CD4-positive, alpha-beta T cell (primary cell): ENCODE results near the gene GLB1L. TPM values are rescaled to one million over a fixed set of nuclear protein-coding genes. Genes with fewer than 3 reads are reported as not detected.

Experiments
- ATAC-seq: fragments of 200-7000 bp; cut with Tn5 transposase; one replicate; pipeline ENCODE4 v1.10.0; 2022; ENCODE audit warnings: mild to moderate bottlenecking; ENCODE audit not compliant: poor library complexity
- CTCF ChIA-PET: fragments of 350-600 bp; sonication (Branson Sonifier 250); formaldehyde crosslinking; loops from one replicate; lab custom pipeline; 2021; ENCODE audit warnings: antibody characterized with exemption, inconsistent platforms; lab: Charles Lee
- POLR2A ChIA-PET: fragments of 350-600 bp; sonication (Branson Sonifier 250); formaldehyde crosslinking; loops from one replicate; lab custom pipeline; 2021; ENCODE audit warnings: antibody characterized with exemption, inconsistent platforms; lab: Charles Lee
- DNase-seq, 14 experiments: peaks; one replicate each; pipeline ENCODE4 v3.0.0-alpha.2; 2013 to 2020; ENCODE audit warnings: mixed read lengths in 2 of 14
- H3K27ac ChIP-seq, 2 donors: one replicate each; pipeline versions ENCODE4 v1.5.1 to v1.7.0; 2013; ENCODE audit warnings: low read length in 2 of 2, low read depth in 1 of 2, mild to moderate bottlenecking in 1 of 2
- H3K27me3 ChIP-seq, 2 experiments: 1 replicate in 1 of 2; 2 replicates in 1 of 2; pipeline versions ENCODE4 v1.6.1 to v1.7.0; 2013; ENCODE audit warnings: low read length in 2 of 2, control low read depth in 1 of 2, mild to moderate bottlenecking in 1 of 2, moderate library complexity in 1 of 2; ENCODE audit not compliant: insufficient read depth in 2 of 2, control insufficient read depth in 1 of 2
- H3K36me3 ChIP-seq: one replicate; pipeline ENCODE4 v1.6.1; 2013; ENCODE audit warnings: low read length, control low read depth; ENCODE audit not compliant: insufficient read depth
- H3K4me1 ChIP-seq: one replicate; pipeline ENCODE4 v1.6.1; 2013; ENCODE audit warnings: low read length, control low read depth; ENCODE audit not compliant: insufficient read depth
- H3K4me3 ChIP-seq: one replicate; pipeline ENCODE4 v1.5.1; 2013; ENCODE audit warnings: mild to moderate bottlenecking, low read length, moderate library complexity
- H3K9me3 ChIP-seq, 2 experiments: 1 replicate in 1 of 2; 2 replicates in 1 of 2; pipeline versions ENCODE4 v1.6.1 to v1.7.0; 2013; ENCODE audit warnings: low read length in 2 of 2, mild to moderate bottlenecking in 2 of 2, control low read depth in 1 of 2, moderate library complexity in 1 of 2; ENCODE audit not compliant: control insufficient read depth in 1 of 2, insufficient read depth in 1 of 2
- H3K27ac Mint-ChIP-seq: one replicate; pipeline ENCODE4 v1.8.0; 2020; ENCODE audit warnings: mixed read lengths
- H3K27me3 Mint-ChIP-seq: one replicate; pipeline ENCODE4 v1.8.0; 2021; ENCODE audit warnings: mixed read lengths
- H3K36me3 Mint-ChIP-seq: one replicate; pipeline ENCODE4 v1.8.0; 2021; ENCODE audit warnings: low read depth, mixed read lengths
- H3K4me1 Mint-ChIP-seq: one replicate; pipeline ENCODE4 v1.8.0; 2021; ENCODE audit warnings: low read depth, mixed read lengths
- H3K4me3 Mint-ChIP-seq: one replicate; pipeline ENCODE4 v1.8.0; 2020; ENCODE audit warnings: mild to moderate bottlenecking, mixed read lengths
- H3K9me3 Mint-ChIP-seq: one replicate; pipeline ENCODE4 v1.8.0; 2020; ENCODE audit warnings: mixed read lengths
- intact Hi-C, 2 experiments: fragments of 100-400 bp; cut with DNase I in 1 of 2; cut with micrococcal nuclease in 1 of 2; formaldehyde crosslinking; loops; one replicate each; pipeline versions ENCODE4 v1.15.1 to v1.9.0; 2023 to 2025; cut with DNase I, micrococcal nuclease
- total RNA-seq, 174 experiments: library from RNA in 2 of 174; stranded (reverse) in 2 of 174; gene quantifications; one replicate each; pipeline ENCODE4 v1.2.3 and lab custom pipeline; 2021 to 2026
- TF ChIP-seq, protein P1 (sequence below): fragments of 200-600 bp; IDR thresholded peaks from one replicate; pipeline ENCODE4 v1.8.0; 2022; ENCODE audit warnings: antibody characterized with exemption, mild to moderate bottlenecking

The GLB1L gene
- total RNA-seq, 2 experiments from 2014 or later = 2.4 to 3.0 TPM

DNA sequence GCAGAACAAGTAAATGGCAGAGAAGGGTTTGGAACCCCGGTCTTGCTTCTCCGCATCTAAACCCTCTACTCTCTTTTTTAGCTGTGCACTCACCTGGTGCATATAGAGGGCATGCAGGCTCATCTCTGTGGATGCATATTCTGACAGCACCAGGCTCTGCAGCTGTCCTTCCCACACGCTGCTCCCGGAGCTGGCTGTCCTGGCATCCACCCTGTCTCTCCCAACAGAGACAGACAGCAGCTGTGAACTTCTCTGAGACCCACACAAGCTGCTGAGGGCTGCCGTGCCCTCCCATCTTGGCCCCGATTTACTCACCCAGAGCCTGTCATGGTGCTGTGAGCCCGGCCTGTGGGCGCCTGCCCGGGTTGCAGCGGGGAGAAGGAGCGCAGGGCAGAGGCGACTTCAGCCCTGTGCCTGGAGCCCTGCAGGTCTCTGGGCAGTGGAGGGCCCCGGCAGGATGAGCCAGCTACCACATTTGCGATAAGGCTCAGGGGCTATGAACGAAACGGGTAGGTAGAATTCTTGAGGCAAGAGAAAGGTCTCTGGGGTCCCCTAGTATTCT, 23.2 kb downstream of the GLB1L start:
- no peak for ATAC-seq
- Mint-ChIP-seq H3K4me1 (peaks cover 37% of the 10 kb centered on the region), H3K27ac (no peak overlapping the region), H3K36me3 (peaks cover 81% of the 10 kb centered on the region), H3K9me3 (no peaks in the 10 kb centered on the region), H3K4me3 (no peak overlapping the region), H3K27me3 (no peaks in the 10 kb centered on the region)
- Histone ChIP-seq H3K27ac (no peak overlapping the region), H3K36me3 (peaks cover 68% of the 10 kb centered on the region), H3K9me3 (no peaks in the 10 kb centered on the region), H3K4me3 (no peak overlapping the region), H3K27me3 (no peaks in the 10 kb centered on the region), H3K4me1 (peaks cover 26% of the 10 kb centered on the region)
- intact Hi-C loops = no loop called here
- CTCF ChIA-PET = no interaction called here
- POLR2A ChIA-PET = interaction anchor here (1.4 to 6.7 kb wide), 3 partner anchors 7 to 45 kb away, joined by 3 to 63 read pairs (median 49); partner anchors contain the start of genes ANKZF1, ATG9A, CNPPD1 and TUBA4A
- TF ChIP-seq, protein P1, sequence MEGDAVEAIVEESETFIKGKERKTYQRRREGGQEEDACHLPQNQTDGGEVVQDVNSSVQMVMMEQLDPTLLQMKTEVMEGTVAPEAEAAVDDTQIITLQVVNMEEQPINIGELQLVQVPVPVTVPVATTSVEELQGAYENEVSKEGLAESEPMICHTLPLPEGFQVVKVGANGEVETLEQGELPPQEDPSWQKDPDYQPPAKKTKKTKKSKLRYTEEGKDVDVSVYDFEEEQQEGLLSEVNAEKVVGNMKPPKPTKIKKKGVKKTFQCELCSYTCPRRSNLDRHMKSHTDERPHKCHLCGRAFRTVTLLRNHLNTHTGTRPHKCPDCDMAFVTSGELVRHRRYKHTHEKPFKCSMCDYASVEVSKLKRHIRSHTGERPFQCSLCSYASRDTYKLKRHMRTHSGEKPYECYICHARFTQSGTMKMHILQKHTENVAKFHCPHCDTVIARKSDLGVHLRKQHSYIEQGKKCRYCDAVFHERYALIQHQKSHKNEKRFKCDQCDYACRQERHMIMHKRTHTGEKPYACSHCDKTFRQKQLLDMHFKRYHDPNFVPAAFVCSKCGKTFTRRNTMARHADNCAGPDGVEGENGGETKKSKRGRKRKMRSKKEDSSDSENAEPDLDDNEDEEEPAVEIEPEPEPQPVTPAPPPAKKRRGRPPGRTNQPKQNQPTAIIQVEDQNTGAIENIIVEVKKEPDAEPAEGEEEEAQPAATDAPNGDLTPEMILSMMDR = no peak
- no peak for DNase-seq

DNA sequence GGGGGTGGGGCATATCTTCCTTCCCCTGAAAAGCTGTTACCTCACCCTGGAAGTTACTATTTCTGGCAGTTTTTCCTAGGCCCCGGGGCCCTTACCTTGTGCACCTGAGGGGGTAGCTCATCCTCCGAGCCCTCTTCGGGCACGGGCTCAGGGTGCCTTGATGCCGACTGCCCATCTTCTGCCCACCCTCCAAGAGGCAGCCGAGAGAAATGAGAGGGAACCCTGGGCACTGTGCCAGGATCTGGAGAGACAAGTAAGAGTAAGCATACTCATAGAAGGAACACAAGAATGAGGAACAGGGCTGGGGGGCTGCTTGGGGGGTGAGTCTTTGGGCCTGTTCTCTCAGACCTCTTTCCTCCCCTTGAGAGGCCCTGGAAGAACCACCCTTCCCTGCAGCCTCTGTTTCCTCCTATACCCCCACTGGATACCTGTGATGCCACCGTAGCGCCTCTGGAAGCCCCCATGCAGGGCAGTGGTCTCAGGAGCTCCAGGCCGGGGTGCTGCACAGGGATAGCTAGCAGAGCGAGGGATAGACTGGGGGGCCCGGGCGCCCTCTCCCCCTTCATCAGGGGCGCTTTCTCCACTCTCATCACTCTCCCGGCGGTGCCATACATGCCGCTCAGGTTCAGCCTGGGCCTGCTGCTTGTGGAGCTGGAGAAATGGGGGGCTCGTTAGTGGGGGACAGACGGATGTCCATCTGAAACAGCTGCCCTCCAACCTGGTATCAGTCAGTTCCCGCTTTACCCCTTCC, 24.4 kb downstream of the GLB1L start:
- Mint-ChIP-seq H3K4me3 (no peak overlapping the region), H3K27ac (peak overlapping the region; percentile 49), H3K27me3 (no peaks in the 10 kb centered on the region), H3K36me3 (peaks cover 73% of the 10 kb centered on the region), H3K4me1 (peaks cover 31% of the 10 kb centered on the region), H3K9me3 (no peaks in the 10 kb centered on the region)
- Histone ChIP-seq H3K4me3 (no peak overlapping the region), H3K4me1 (peaks cover 26% of the 10 kb centered on the region), H3K27ac (no peak overlapping the region), H3K27me3 (no peaks in the 10 kb centered on the region), H3K9me3 (no peaks in the 10 kb centered on the region), H3K36me3 (peaks cover 61% of the 10 kb centered on the region)
- POLR2A ChIA-PET = interaction anchor here (0.5 to 6.7 kb wide), 4 partner anchors 9 to 813 kb away, joined by 3 to 63 read pairs (median 26); partner anchors contain the start of genes ANKZF1, ATG9A, TUBA4A and TUBA4B
- ATAC-seq = no peak
- TF ChIP-seq, protein P1 = no peak
- CTCF ChIA-PET = no interaction called here
- DNase-seq = no peak
- intact Hi-C loops = no loop called here

DNA sequence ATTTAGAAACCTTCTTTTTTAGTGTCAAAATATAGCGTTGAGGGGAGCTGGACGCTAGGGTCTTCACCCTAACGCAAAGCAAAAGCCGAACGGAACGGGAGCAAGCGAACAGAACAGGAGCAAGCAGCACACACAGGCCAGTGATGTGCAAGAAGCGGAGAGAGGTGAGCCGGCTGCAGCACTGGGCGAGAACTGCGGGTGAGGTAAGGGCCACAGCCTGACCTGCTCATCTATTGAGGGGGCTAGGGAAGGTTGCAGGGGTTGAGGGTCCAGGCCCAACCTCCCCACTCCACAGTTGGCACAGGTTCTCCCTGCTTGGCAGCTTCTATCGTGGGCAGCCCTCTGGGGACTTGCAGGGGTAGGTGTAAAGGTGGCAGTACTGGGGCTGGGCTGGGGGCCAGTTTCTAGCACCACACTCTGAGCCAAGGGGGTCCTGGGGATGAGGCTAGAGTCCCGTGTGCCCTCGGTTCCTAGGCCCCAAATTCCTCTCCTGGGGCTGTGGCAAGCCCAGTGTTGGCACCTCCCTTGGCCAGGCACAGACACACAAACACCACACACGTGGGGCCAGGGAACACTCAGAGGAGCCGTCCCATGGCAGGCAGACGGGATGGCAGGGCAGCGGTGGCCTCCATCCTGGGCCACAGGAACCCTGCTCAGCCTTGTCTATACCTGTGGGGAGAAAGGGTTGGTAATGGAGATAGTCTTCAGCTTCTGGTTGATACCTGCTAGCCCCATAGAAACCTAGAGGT, 25.3 kb downstream of the GLB1L start:
- no peak overlapping the region for H3K27ac ChIP-seq
- no peaks in the 10 kb centered on the region for H3K27me3 ChIP-seq
- intact Hi-C loops = loop anchor here (1.0 to 5.0 kb wide), 3 partner anchors 8 to 32 kb away; partner anchors contain the start of genes TUBA4A (in 2 of the 2), TUBA4B (in 2 of the 2), ANKZF1 (in 1 of the 2) and ATG9A (in 1 of the 2)
- ATAC-seq (no peak), DNase-seq (no peak)
- H3K4me1 Mint-ChIP-seq = peaks cover 25% of the 10 kb centered on the region
- H3K36me3 Mint-ChIP-seq = peaks cover 64% of the 10 kb centered on the region
- no peaks in the 10 kb centered on the region for H3K9me3 ChIP-seq
- no peaks in the 10 kb centered on the region for H3K9me3 Mint-ChIP-seq
- TF ChIP-seq, protein P1 = no peak
- H3K4me3 Mint-ChIP-seq = peak overlapping the region; percentile 58
- H3K4me1 ChIP-seq = peaks cover 26% of the 10 kb centered on the region
- ChIA-PET CTCF (interaction anchor here (1.5 to 2.8 kb wide), 2 partner anchors 26 to 75 kb away, joined by 4 to 16 read pairs; partner anchors contain the start of genes GLB1L and STK16), POLR2A (interaction anchor here (0.9 to 6.7 kb wide), 11 partner anchors 10 to 75 kb away, joined by 4 to 63 read pairs (median 14); partner anchors contain the start of genes ANKZF1, ATG9A, CNPPD1 and DNAJB2)
- H3K27ac Mint-ChIP-seq = peak overlapping the region; percentile 49
- H3K36me3 ChIP-seq = peaks cover 52% of the 10 kb centered on the region
- no peak overlapping the region for H3K4me3 ChIP-seq
- no peaks in the 10 kb centered on the region for H3K27me3 Mint-ChIP-seq
